ENCODE data around the gene DSCAM.

DNA sequence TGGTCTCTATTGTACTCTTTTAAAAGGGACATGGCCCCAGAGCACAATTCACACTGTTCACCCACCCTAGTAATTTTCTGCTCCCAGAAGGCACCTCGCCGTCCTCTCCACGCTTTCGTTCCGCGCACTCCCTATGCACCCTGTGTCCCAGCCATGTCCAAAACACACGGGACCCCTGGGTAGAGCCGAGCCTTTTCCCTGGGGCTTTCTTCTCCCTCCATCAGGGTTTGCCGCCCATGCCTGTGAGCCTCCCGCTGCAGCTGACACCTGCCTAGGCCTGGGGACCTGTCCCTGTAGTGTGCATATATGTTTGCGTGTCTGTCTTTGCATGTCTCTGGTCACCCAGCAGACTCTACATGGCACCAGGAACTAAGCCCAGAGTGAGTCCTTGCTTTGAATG, 677.0 kb downstream of the DSCAM start:
- no peak for TF ChIP-seq EZH2 (IDR thresholded peaks at IDR 0.05)
- TF ChIP-seq, protein P1, sequence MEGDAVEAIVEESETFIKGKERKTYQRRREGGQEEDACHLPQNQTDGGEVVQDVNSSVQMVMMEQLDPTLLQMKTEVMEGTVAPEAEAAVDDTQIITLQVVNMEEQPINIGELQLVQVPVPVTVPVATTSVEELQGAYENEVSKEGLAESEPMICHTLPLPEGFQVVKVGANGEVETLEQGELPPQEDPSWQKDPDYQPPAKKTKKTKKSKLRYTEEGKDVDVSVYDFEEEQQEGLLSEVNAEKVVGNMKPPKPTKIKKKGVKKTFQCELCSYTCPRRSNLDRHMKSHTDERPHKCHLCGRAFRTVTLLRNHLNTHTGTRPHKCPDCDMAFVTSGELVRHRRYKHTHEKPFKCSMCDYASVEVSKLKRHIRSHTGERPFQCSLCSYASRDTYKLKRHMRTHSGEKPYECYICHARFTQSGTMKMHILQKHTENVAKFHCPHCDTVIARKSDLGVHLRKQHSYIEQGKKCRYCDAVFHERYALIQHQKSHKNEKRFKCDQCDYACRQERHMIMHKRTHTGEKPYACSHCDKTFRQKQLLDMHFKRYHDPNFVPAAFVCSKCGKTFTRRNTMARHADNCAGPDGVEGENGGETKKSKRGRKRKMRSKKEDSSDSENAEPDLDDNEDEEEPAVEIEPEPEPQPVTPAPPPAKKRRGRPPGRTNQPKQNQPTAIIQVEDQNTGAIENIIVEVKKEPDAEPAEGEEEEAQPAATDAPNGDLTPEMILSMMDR (IDR thresholded peaks at IDR 0.05), result no peak
